Gastrocnemius medialis (tissue), 4 donors: ENCODE data around the gene TMPRSS9. TPM values are rescaled to one million over a fixed set of nuclear protein-coding genes. Genes with fewer than 3 reads are reported as not detected.

Experiments used
- ATAC-seq, 2 donors: fragments of 150-250 bp; one replicate each; pipeline ENCODE4 v1.9.1; 2016
- DNase-seq, 2 donors: peaks; one replicate each; pipeline ENCODE4 v3.0.0-alpha.2; 2019
- H3K27ac ChIP-seq, 4 donors: fragments of 200-600 bp; sonication (generic); 1 replicate in 1 of 4; 2 replicates in 3 of 4; pipeline ENCODE4 v1.5.1; 2016 to 2018; ENCODE audit warnings: mild to moderate bottlenecking in 2 of 4, moderate library complexity in 1 of 4
- H3K27me3 ChIP-seq, 3 donors: fragments of 200-600 bp; sonication (generic) in 2 of 3; 1 replicate in 1 of 3; 2 replicates in 2 of 3; pipeline versions ENCODE4 v1.5.1 to v1.6.0; 2016 to 2019; ENCODE audit warnings: mild to moderate bottlenecking in 1 of 3, moderate library complexity in 1 of 3
- H3K36me3 ChIP-seq, 2 donors: fragments of 200-600 bp; sonication (generic) in 1 of 2; one replicate each; pipeline ENCODE4 v1.5.1; 2017 to 2018
- H3K4me1 ChIP-seq, 2 donors: fragments of 200-600 bp; sonication (generic) in 1 of 2; one replicate each; pipeline ENCODE4 v1.5.1; 2016 to 2017; ENCODE audit warnings: mild to moderate bottlenecking in 2 of 2
- H3K4me3 ChIP-seq, 4 donors: fragments of 200-600 bp; sonication (generic) in 3 of 4; 1 replicate in 1 of 4; 2 replicates in 3 of 4; pipeline ENCODE4 v1.5.1; 2016 to 2019; ENCODE audit warnings: mild to moderate bottlenecking in 2 of 4
- H3K9me3 ChIP-seq, 3 donors: fragments of 200-600 bp; sonication (generic) in 2 of 3; 1 replicate in 1 of 3; 2 replicates in 2 of 3; pipeline ENCODE4 v1.5.1; 2016 to 2019
- POLR2A ChIP-seq, 2 donors: fragments of 450-650 bp; IDR thresholded peaks; one replicate each; pipeline ENCODE4 v1.6.1; 2017; ENCODE audit warnings: antibody characterized with exemption in 2 of 2, mild to moderate bottlenecking in 2 of 2, moderate library complexity in 2 of 2
- in situ Hi-C, 4 donors: fragments of 200-750 bp; cut with MboI; loops; one replicate each; pipeline versions ENCODE4 v1.15.0 to v1.8.0; 2017; ENCODE audit warnings: low sequenced_read_pairs in 4 of 4
- intact Hi-C: fragments of 100-400 bp; cut with DNase I; formaldehyde crosslinking; loops from one replicate; pipeline ENCODE4 v1.15.1; 2023; ENCODE audit warnings: low total_unique reads
- total RNA-seq, 4 donors: library from RNA; depleted of rRNA; stranded (reverse); fragments of >200 nt; gene quantifications; one replicate each; pipeline versions ENCODE4 v1.1.0 to v1.2.3, GENCODE V29; 2016
- TF ChIP-seq, protein P1 (sequence below), 5 experiments: fragments of 450-650 bp in 3 of 5; fragments of 200-600 bp in 2 of 5; sonication (generic) in 2 of 5; IDR thresholded peaks in 4 of 5; conservative IDR thresholded peaks in 1 of 5; 1 replicate in 4 of 5; 2 replicates in 1 of 5; pipeline ENCODE4 v1.5.1; 2016 to 2019; ENCODE audit warnings: antibody characterized with exemption in 5 of 5, mild to moderate bottlenecking in 3 of 5, moderate library complexity in 3 of 5

TMPRSS9 gene
- total RNA-seq, 4 donors from 2014 or later = not detected

DNA sequence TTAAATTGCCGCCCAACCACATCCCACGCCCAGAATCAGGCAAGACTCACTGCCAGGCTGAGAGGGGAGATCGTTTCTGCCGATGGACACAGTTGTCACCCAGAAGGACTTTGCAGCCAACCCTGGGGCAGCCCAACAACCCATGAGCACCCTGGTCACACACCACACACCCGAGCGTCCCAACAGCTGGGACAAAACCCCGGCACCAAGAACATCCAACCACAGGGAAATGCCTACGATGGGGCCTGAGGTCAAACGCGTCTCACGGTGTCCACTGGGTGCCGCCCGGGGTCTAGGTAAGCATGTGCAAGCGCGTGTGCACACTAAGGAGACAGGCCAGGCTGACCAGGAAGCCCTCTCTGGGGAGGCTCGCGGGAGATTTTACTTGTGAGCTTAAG lies 83.7 kb downstream of the TMPRSS9 start:
- TF ChIP-seq, protein P1, sequence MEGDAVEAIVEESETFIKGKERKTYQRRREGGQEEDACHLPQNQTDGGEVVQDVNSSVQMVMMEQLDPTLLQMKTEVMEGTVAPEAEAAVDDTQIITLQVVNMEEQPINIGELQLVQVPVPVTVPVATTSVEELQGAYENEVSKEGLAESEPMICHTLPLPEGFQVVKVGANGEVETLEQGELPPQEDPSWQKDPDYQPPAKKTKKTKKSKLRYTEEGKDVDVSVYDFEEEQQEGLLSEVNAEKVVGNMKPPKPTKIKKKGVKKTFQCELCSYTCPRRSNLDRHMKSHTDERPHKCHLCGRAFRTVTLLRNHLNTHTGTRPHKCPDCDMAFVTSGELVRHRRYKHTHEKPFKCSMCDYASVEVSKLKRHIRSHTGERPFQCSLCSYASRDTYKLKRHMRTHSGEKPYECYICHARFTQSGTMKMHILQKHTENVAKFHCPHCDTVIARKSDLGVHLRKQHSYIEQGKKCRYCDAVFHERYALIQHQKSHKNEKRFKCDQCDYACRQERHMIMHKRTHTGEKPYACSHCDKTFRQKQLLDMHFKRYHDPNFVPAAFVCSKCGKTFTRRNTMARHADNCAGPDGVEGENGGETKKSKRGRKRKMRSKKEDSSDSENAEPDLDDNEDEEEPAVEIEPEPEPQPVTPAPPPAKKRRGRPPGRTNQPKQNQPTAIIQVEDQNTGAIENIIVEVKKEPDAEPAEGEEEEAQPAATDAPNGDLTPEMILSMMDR (IDR thresholded peaks at IDR 0.05 in 4 of 5, conservative IDR thresholded peaks at IDR 0.05 in 1 of 5) = no peak
- TF ChIP-seq POLR2A (IDR thresholded peaks at IDR 0.05) = no peak
- H3K27me3 ChIP-seq = no peaks in the 10 kb centered on the region
- no peak for ATAC-seq
- H3K4me1 ChIP-seq = peaks cover 3 to 4% of the 10 kb centered on the region in 2 donors
- intact Hi-C loops (no loop called here), in situ Hi-C loops (no loop called here)
- no peaks in the 10 kb centered on the region for H3K9me3 ChIP-seq
- no peak for DNase-seq
- H3K4me3 ChIP-seq = no peak overlapping the region
- H3K27ac ChIP-seq = no peak overlapping the region
- no peaks in the 10 kb centered on the region for H3K36me3 ChIP-seq

DNA sequence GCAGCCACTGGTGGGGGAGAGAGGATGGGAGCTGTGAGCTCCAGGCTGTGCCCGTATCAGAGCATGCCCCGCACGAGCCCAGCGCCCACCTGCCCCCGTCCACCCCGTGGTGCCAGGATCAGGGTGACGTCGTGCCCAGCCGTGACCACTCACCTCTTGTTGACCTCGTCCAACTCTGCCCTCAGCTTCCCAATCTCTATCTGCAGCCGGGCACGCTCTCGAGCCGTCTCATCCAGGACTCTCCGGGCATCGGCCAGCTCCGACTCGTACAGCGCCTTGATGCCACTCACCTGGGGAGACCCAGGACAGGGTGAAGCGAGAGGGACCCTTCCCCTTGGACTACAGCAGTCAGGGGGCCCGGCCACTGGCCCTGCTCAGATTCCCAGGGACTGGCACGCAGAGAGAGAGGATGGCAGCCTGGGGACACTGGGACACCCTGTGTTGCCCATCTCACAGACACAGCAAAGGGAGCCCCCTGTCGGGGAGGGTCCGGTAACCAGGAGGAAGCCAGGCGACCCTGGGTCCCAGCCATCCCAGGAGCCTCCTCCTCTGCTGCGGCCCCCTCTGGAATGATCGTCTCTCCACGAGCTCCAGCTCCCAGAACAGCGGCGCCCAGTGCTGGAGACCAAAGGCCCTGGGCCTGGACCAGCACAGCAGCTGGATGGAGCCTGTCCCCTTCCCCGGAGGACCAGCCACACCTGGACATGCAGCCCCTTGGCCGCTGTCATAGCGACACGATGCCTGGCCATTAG lies 84.4 kb downstream of the TMPRSS9 start:
- Histone ChIP-seq H3K27ac (no peak overlapping the region), H3K27me3 (no peaks in the 10 kb centered on the region), H3K36me3 (no peaks in the 10 kb centered on the region), H3K4me3 (no peak overlapping the region), H3K4me1 (peaks cover 3 to 4% of the 10 kb centered on the region in 2 donors), H3K9me3 (no peaks in the 10 kb centered on the region)
- in situ Hi-C loops (no loop called here), intact Hi-C loops (loop anchor here (5.0 kb wide), 1 partner anchor 112 kb away; no protein-coding TSS in a partner anchor)
- ATAC-seq = no peak
- no peak for TF ChIP-seq POLR2A (IDR thresholded peaks at IDR 0.05)
- TF ChIP-seq, protein P1 (IDR thresholded peaks at IDR 0.05 in 4 of 5, conservative IDR thresholded peaks at IDR 0.05 in 1 of 5) = no peak
- no peak for DNase-seq

DNA sequence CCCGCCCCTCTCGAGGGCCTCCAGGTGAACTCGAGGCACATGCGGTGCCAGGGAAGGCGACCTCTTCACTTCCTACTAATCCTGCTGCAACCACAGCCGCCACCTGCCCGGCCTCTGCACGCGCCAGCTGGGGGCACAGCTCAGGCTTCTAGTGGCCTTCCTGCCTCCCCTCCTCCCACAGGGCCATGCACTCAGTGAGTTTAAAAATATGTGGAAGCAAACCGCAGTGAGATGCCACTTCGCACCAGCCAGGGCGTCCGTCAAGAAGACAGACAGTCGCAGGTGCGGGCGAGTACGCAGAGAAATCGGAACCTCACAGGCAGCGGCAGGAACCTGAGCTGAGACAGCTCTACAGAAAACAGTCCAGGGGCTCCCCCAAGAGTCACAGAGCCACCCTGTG lies 86.3 kb downstream of the TMPRSS9 start:
- no peaks in the 10 kb centered on the region for H3K36me3 ChIP-seq
- peak overlapping the region; percentile 69 to 82 (median 79) for H3K27ac ChIP-seq
- H3K4me1 ChIP-seq = peaks cover 3 to 4% of the 10 kb centered on the region in 2 donors
- DNase-seq (peak; percentile 94 to 98), ATAC-seq (peak; percentile 97 to 98)
- TF ChIP-seq POLR2A (IDR thresholded peaks at IDR 0.05) = no peak
- TF ChIP-seq, protein P1 (IDR thresholded peaks at IDR 0.05 in 4 of 5, conservative IDR thresholded peaks at IDR 0.05 in 1 of 5) = peak in 1 of 5 experiments; percentile 30
- H3K27me3 ChIP-seq = no peaks in the 10 kb centered on the region
- in situ Hi-C loops = no loop called here
- peak overlapping the region in 1 of 4 donors; percentile 8 for H3K4me3 ChIP-seq
- no peaks in the 10 kb centered on the region for H3K9me3 ChIP-seq
- intact Hi-C loops = loop anchor here (1.0 to 5.0 kb wide), 2 partner anchors 19 to 114 kb away; partner anchors contain the start of gene TIMM13

DNA sequence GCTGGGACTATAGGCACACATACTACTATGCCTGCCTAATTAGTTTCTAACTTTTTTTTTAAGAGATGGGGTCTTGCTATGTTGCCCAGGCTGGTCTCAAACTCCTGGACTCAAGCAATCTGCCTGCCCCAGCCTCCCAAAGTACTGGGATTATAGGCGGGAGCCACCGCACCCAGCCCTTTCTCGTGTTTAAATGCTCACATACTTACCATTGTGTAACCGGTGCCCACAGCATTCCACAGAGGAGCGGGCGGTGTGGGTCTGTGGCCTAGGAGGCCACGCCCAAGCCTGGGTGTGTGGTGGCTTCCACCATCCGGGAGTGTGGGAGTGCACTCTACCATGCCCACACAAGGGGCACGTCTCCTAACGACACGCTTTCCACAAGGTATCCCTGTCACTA lies 89.0 kb downstream of the TMPRSS9 start:
- Histone ChIP-seq H3K4me1 (peaks cover 3 to 4% of the 10 kb centered on the region in 2 donors), H3K9me3 (no peaks in the 10 kb centered on the region), H3K36me3 (no peaks in the 10 kb centered on the region), H3K27ac (no peak overlapping the region), H3K27me3 (no peaks in the 10 kb centered on the region), H3K4me3 (no peak overlapping the region)
- TF ChIP-seq, protein P1 (IDR thresholded peaks at IDR 0.05 in 4 of 5, conservative IDR thresholded peaks at IDR 0.05 in 1 of 5) = no peak
- TF ChIP-seq POLR2A (IDR thresholded peaks at IDR 0.05) = no peak
- intact Hi-C loops = loop anchor here (5.0 kb wide), 1 partner anchor 117 kb away; no protein-coding TSS in a partner anchor
- ATAC-seq = no peak
- no peak for DNase-seq
- in situ Hi-C loops = no loop called here
